HepG2 (cell line): ENCODE measurements around the gene ACOXL. TPM values are rescaled to one million over a fixed set of nuclear protein-coding genes. Genes with fewer than 3 reads are reported as not detected.

Experiments used
- ATAC-seq: fragments of 200-7000 bp; cut with Tn5 transposase; 3 replicates; pipeline ENCODE4 v1.9.1; 2020; ENCODE audit warnings: mild to moderate bottlenecking, moderate library complexity
- BruUV-seq: library from RNA; stranded (reverse); fragments of 400-500 nt; replicated peaks from 2 replicates; lab custom pipeline; 2021; lab: Mats Ljungman, UMichigan
- CTCF ChIA-PET: fragments of 300-600 bp; formaldehyde crosslinking; extraction: SDS; loops from one replicate; lab custom pipeline; 2021; ENCODE audit warnings: low total read pairs, inconsistent platforms, low intra/inter-chr PET ratio; lab: Yijun Ruan, JAX
- POLR2A ChIA-PET: fragments of 350-600 bp; sonication (Branson Sonifier 250); formaldehyde crosslinking; loops from one replicate; lab custom pipeline; 2020; ENCODE audit warnings: antibody characterized with exemption, inconsistent platforms; lab: Yijun Ruan, JAX
- DNase-seq: peaks from one replicate; pipeline ENCODE4 v3.0.0-alpha.2; 2015; ENCODE audit warnings: low spot score
- FAIRE-seq: peaks from 3 replicates; lab custom pipeline; 2011; peaks lifted over from hg19 to GRCh38; lab: Jason Lieb, UNC
- H2AFZ ChIP-seq: one replicate; pipeline ENCODE4 v1.6.1; 2011; ENCODE audit warnings: low read length, inconsistent platforms
- H3K27ac ChIP-seq: fragments of 300-600 bp; 3 replicates; pipeline ENCODE4 v1.8.0; 2011; ENCODE audit warnings: mixed run types, mild to moderate bottlenecking, mixed read lengths, low read length, inconsistent platforms; ENCODE audit not compliant: insufficient read depth; ENCODE audit errors: extremely low read length
- H3K27me3 ChIP-seq, 2 experiments: fragments of 200-600 bp in 1 of 2; 2 replicates in 1 of 2; 3 replicates in 1 of 2; pipeline versions ENCODE4 v1.6.0 to v1.8.0; 2011; ENCODE audit warnings: low read length in 2 of 2, mild to moderate bottlenecking in 2 of 2, moderate library complexity in 2 of 2, inconsistent platforms in 1 of 2; ENCODE audit not compliant: insufficient read depth in 2 of 2, control insufficient read depth in 1 of 2
- H3K36me3 ChIP-seq, 2 experiments: fragments of 200-600 bp in 1 of 2; replicated peaks in 1 of 2; 2 replicates in 1 of 2; 3 replicates in 1 of 2; pipeline versions ENCODE4 v1.5.1 to v1.8.0; 2011; ENCODE audit warnings: low read length in 2 of 2, inconsistent platforms in 1 of 2; ENCODE audit not compliant: insufficient read depth in 2 of 2, control insufficient read depth in 1 of 2
- H3K4me1 ChIP-seq: 2 replicates; pipeline ENCODE4 v1.5.1; 2012; ENCODE audit warnings: low read length, inconsistent platforms; ENCODE audit not compliant: insufficient read depth
- H3K4me2 ChIP-seq: 2 replicates; pipeline ENCODE4 v1.6.0; 2011; ENCODE audit warnings: low read depth, low read length, inconsistent platforms
- H3K4me3 ChIP-seq, 3 experiments: fragments of 200-600 bp in 1 of 3; sonication (generic), shearing (Covaris generic) in 1 of 3; replicated peaks in 1 of 3; 2 replicates each; pipeline ENCODE4 v1.5.1; 2011 to 2016; ENCODE audit warnings: low read length in 3 of 3, inconsistent platforms in 2 of 3, low read depth in 2 of 3, mild to moderate bottlenecking in 2 of 3, control low read depth in 1 of 3, mixed read lengths in 1 of 3; ENCODE audit not compliant: insufficient read depth in 1 of 3
- H3K79me2 ChIP-seq: one replicate; pipeline ENCODE4 v1.6.1; 2011; ENCODE audit warnings: low read length, inconsistent platforms; ENCODE audit not compliant: insufficient read depth
- H3K9ac ChIP-seq: 2 replicates; pipeline ENCODE4 v1.6.0; 2011; ENCODE audit warnings: mild to moderate bottlenecking, low read depth, low read length, inconsistent platforms; ENCODE audit not compliant: insufficient read depth
- H3K9me3 ChIP-seq: 2 replicates; pipeline ENCODE4 v1.5.1; 2012; ENCODE audit warnings: mild to moderate bottlenecking, low read length
- H4K20me1 ChIP-seq: 2 replicates; pipeline ENCODE4 v1.6.0; 2011; ENCODE audit warnings: inconsistent platforms, mild to moderate bottlenecking, low read length, moderate library complexity; ENCODE audit not compliant: insufficient read depth
- ATF1 ChIP-seq: IDR thresholded peaks from 2 replicates; pipeline ENCODE4 v1.6.1; 2016; ENCODE audit warnings: mild to moderate bottlenecking, control low read depth
- CCAR2 ChIP-seq: fragments of 200-400 bp; formaldehyde crosslinking; optimal IDR thresholded peaks from 2 replicates; pipeline ENCODE3; 2018; ENCODE audit warnings: low read depth, mild to moderate bottlenecking, low read length, moderate library complexity
- GTF3A ChIP-seq: sonication (generic); formaldehyde crosslinking; conservative IDR thresholded peaks from 2 replicates; pipeline ENCODE4 v1.4.0; 2020; ENCODE audit warnings: mild to moderate bottlenecking, missing genetic modification reagents
- HNF4G ChIP-seq, 2 experiments: sonication (generic) in 1 of 2; formaldehyde crosslinking in 1 of 2; IDR thresholded peaks; 2 replicates each; pipeline versions ENCODE4 v1.4.0 to v1.6.1; 2011 to 2020; ENCODE audit warnings: borderline replicate concordance in 2 of 2, low read depth in 2 of 2, mild to moderate bottlenecking in 2 of 2, low read length in 1 of 2, missing genetic modification reagents in 1 of 2, moderate library complexity in 1 of 2
- NR3C1 ChIP-seq: sonication (generic); formaldehyde crosslinking; IDR thresholded peaks from 2 replicates; pipeline ENCODE4 v1.4.0; 2020; ENCODE audit warnings: missing genetic modification reagents
- PAWR ChIP-seq: sonication (generic); formaldehyde crosslinking; IDR thresholded peaks from 2 replicates; pipeline ENCODE4 v1.4.0; 2020; ENCODE audit warnings: missing genetic modification reagents, mild to moderate bottlenecking, borderline replicate concordance
- RFX3 ChIP-seq: IDR thresholded peaks from 2 replicates; pipeline ENCODE4 v1.6.1; 2016; ENCODE audit warnings: missing biosample characterization, missing genetic modification reagents
- SMAD1 ChIP-seq: sonication (generic); formaldehyde crosslinking; IDR thresholded peaks from 2 replicates; pipeline ENCODE4 v1.4.0; 2020; ENCODE audit warnings: missing genetic modification reagents, low read depth, mild to moderate bottlenecking, borderline replicate concordance
- SOX5 ChIP-seq: IDR thresholded peaks from 2 replicates; pipeline ENCODE4 v1.6.1; 2016; ENCODE audit warnings: borderline replicate concordance
- SP4 ChIP-seq: sonication (generic); formaldehyde crosslinking; IDR thresholded peaks from 2 replicates; pipeline ENCODE4 v1.8.1; 2023; ENCODE audit warnings: mild to moderate bottlenecking, missing genetic modification reagents
- TP53 ChIP-seq: sonication (generic); formaldehyde crosslinking; conservative IDR thresholded peaks from 2 replicates; pipeline ENCODE4 v1.4.0; 2020; ENCODE audit warnings: missing genetic modification reagents
- YY1 ChIP-seq: IDR thresholded peaks from 2 replicates; pipeline ENCODE4 v1.6.1; 2011; ENCODE audit warnings: low read length, low read depth, moderate library complexity, mild to moderate bottlenecking; ENCODE audit not compliant: insufficient read depth, insufficient replicate concordance
- ZNF792 ChIP-seq: IDR thresholded peaks from 2 replicates; pipeline ENCODE4 v1.6.1; 2016
- in situ Hi-C: cut with HindIII; loops from 2 replicates; pipeline ENCODE4 v1.10.0; 2017; ENCODE audit warnings: low pct_unique_long_range_greater_than_20kb; ENCODE audit not compliant: extremely low pct_ligation_motif_present
- intact Hi-C: fragments of 100-400 bp; cut with micrococcal nuclease; formaldehyde crosslinking; loops from one replicate; pipeline ENCODE4 v1.10.0; 2022; ENCODE audit not compliant: unreplicated experiment
- polyA plus RNA-seq, 8 experiments: library from polyadenylated mRNA; depleted of rRNA in 3 of 8; stranded (reverse) in 7 of 8; unstranded in 1 of 8; fragments of >200 nt; fragmentation: Illumina TruSeq in 4 of 8; extraction: Trizol in 4 of 8; gene quantifications; 2 replicates each; pipeline versions ENCODE4 v1.2.1 to v1.2.3, GENCODE V29; 2011 to 2016; ENCODE audit warnings: low read depth in 4 of 8, missing spikeins in 1 of 8, mixed read lengths in 1 of 8; ENCODE audit not compliant: insufficient read depth in 1 of 8
- total RNA-seq, 5 experiments: library from RNA; depleted of rRNA; stranded (reverse); fragments of >200 nt; fragmentation: Illumina TruSeq; extraction: Trizol; gene quantifications; 2 replicates each; pipeline ENCODE4 v1.2.3, GENCODE V29; 2016; ENCODE audit warnings: low read depth in 1 of 5
- TF ChIP-seq, protein P1 (sequence below): sonication (generic); formaldehyde crosslinking; IDR thresholded peaks from 2 replicates; pipeline ENCODE4 v1.4.0; 2020; ENCODE audit warnings: mild to moderate bottlenecking, missing genetic modification reagents
- TF ChIP-seq, protein P2 (sequence below): sonication (generic); formaldehyde crosslinking; conservative IDR thresholded peaks from 2 replicates; pipeline ENCODE4 v1.4.0; 2020; ENCODE audit warnings: missing genetic modification reagents
- TF ChIP-seq, protein P3 (sequence below): fragments of 450-650 bp; IDR thresholded peaks from 2 replicates; pipeline ENCODE4 v1.6.1; 2016
- TF ChIP-seq, protein P4 (sequence below): IDR thresholded peaks from 2 replicates; pipeline ENCODE4 v1.6.1; 2012; ENCODE audit warnings: low read depth, low read length, improper control_type of control experiment

The ACOXL gene
- total and polyA plus RNA-seq, 2 of the 13 experiments (the other 11 are each of a cell fraction or from before 2014, with no cell fraction given), result not detected

DNA sequence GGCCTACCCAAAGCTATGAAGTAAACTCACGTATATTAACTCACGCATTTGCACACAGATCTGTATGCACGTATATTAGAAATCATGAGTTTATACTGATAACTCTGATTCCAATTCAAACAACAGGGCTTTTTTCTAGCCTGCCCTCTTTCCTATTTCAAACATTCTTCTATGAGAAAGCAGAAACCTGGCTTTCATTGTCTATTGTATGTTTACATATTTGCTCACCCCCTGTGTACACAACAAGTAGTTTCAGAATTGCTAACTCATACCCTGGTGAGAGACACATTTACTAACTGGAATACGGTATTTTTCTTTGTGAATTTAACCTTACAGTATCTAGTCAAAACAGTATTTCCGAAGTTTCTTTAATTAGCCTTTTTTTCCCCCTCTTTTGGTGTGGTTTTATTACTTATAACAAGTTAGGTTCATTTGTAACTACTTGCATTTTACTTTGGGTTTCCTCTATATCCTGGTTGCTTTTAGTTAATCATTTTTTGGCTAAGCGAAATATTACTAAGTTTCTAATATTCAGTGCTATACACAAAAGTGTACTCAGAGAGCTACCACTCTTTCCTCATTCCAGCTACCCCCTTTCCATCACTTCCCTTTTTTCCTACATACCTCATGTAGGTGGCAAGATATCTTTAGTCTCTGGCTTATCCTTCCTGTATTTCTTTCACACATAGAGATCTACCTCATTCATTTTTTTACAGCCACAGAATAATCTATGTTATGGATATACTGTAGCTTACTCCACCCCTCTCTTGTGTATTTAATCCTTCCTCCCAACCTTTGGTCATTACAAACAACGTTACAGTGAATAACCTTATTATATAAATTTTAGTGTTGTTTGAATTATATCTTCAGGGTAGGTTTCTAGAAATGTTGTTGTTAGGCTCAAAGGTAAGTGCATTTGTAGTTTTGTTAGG is 275.6 kb downstream of the ACOXL start (continued):
- TF ChIP-seq, protein P1, sequence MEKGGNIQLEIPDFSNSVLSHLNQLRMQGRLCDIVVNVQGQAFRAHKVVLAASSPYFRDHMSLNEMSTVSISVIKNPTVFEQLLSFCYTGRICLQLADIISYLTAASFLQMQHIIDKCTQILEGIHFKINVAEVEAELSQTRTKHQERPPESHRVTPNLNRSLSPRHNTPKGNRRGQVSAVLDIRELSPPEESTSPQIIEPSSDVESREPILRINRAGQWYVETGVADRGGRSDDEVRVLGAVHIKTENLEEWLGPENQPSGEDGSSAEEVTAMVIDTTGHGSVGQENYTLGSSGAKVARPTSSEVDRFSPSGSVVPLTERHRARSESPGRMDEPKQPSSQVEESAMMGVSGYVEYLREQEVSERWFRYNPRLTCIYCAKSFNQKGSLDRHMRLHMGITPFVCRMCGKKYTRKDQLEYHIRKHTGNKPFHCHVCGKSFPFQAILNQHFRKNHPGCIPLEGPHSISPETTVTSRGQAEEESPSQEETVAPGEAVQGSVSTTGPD (CRISPR knock-in tag), result no peak
- TF ChIP-seq SOX5 (CRISPR knock-in tag), result peak; percentile 73; the same call in 1 of the 2 replicates

DNA sequence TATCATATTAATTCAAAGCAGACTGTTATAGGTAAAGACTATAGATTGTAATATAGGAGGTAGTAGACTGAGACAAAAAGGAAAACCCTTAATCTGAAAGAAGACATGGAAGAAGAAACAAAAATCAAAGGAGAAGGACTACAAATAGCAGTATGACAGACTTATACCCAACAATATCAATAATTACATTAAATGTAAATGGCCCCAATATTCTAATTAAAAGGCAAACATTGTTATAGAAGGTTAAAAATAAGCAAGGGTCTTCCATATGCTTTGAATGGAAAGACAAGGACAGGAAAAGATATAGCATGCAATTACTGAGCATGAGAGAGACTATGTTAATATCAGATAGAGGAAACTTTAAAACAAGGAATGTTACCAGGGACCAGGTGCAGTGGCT is 278.8 kb downstream of the ACOXL start:
- no peaks in the 10 kb centered on the region for H3K36me3 ChIP-seq
- TF ChIP-seq, protein P2, sequence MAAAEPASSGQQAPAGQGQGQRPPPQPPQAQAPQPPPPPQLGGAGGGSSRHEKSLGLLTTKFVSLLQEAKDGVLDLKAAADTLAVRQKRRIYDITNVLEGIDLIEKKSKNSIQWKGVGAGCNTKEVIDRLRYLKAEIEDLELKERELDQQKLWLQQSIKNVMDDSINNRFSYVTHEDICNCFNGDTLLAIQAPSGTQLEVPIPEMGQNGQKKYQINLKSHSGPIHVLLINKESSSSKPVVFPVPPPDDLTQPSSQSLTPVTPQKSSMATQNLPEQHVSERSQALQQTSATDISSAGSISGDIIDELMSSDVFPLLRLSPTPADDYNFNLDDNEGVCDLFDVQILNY (CRISPR knock-in tag), result no peak
- TF ChIP-seq, protein P3, sequence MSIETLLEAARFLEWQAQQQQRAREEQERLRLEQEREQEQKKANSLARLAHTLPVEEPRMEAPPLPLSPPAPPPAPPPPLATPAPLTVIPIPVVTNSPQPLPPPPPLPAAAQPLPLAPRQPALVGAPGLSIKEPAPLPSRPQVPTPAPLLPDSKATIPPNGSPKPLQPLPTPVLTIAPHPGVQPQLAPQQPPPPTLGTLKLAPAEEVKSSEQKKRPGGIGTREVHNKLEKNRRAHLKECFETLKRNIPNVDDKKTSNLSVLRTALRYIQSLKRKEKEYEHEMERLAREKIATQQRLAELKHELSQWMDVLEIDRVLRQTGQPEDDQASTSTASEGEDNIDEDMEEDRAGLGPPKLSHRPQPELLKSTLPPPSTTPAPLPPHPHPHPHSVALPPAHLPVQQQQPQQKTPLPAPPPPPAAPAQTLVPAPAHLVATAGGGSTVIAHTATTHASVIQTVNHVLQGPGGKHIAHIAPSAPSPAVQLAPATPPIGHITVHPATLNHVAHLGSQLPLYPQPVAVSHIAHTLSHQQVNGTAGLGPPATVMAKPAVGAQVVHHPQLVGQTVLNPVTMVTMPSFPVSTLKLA, result no peak
- no peak for TF ChIP-seq HNF4G (IDR thresholded peaks at IDR 0.05; ENCODE audit: borderline replicate concordance, low read depth, low read length)
- TF ChIP-seq HNF4G (CRISPR knock-in tag; IDR thresholded peaks at IDR 0.05; ENCODE audit: borderline replicate concordance, low read depth), result no peak
- no peak for TF ChIP-seq SMAD1 (CRISPR knock-in tag)
- TF ChIP-seq RFX3 (CRISPR knock-in tag), result no peak
- TF ChIP-seq PAWR (CRISPR knock-in tag), result no peak
- TF ChIP-seq SP4 (CRISPR knock-in tag), result no peak
- TF ChIP-seq ZNF792 (CRISPR knock-in tag), result no peak
- TF ChIP-seq CCAR2, result no peak
- no peak for TF ChIP-seq ATF1 (CRISPR knock-in tag)
- no peak for TF ChIP-seq GTF3A (CRISPR knock-in tag)
- TF ChIP-seq TP53 (CRISPR knock-in tag), result no peak
- no peak for TF ChIP-seq NR3C1 (CRISPR knock-in tag)
- TF ChIP-seq, protein P4, sequence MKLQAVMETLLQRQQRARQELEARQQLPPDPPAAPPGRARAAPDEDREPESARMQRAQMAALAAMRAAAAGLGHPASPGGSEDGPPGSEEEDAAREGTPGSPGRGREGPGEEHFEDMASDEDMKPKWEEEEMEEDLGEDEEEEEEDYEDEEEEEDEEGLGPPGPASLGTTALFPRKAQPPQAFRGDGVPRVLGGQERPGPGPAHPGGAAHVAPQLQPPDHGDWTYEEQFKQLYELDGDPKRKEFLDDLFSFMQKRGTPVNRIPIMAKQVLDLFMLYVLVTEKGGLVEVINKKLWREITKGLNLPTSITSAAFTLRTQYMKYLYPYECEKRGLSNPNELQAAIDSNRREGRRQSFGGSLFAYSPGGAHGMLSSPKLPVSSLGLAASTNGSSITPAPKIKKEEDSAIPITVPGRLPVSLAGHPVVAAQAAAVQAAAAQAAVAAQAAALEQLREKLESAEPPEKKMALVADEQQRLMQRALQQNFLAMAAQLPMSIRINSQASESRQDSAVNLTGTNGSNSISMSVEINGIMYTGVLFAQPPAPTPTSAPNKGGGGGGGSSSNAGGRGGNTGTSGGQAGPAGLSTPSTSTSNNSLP, result no peak
- TF ChIP-seq YY1, result no peak

More for the DNA sequence above, 278.8 kb downstream of the ACOXL start:
- CTCF ChIA-PET, result no interaction called here
- peaks cover 0 to 4% of the 10 kb centered on the region in 2 experiments; a peak in 1 of 5 replicates for H3K27me3 ChIP-seq
- BruUV-seq, result no TSS peak
- H3K4me2 ChIP-seq, result no peak overlapping the region
- no peaks in the 10 kb centered on the region for H4K20me1 ChIP-seq
- no peak overlapping the region for H3K9ac ChIP-seq
- no peaks in the 10 kb centered on the region for H3K79me2 ChIP-seq
- POLR2A ChIA-PET, result no interaction called here
- intact Hi-C loops (no loop called here), in situ Hi-C loops (no loop called here)
- no peak overlapping the region for H2AFZ ChIP-seq
- no peak overlapping the region for H3K27ac ChIP-seq
- peaks cover 12% of the 10 kb centered on the region for H3K4me1 ChIP-seq
- ATAC-seq (no peak), DNase-seq (no peak), FAIRE-seq (no peak)
- H3K9me3 ChIP-seq, result no peaks in the 10 kb centered on the region
- H3K4me3 ChIP-seq, result no peak overlapping the region
